NCI-H82 (cell line): Measurements from ENCODE around the gene CXCL11.
"Not testable (repeated sequence)": the region's sequence is repeated elsewhere in the genome, so short reads cannot be mapped to it uniquely, and the experiment has no call there.

ENCODE experiments used
- DNase-seq: peaks from one replicate; lab custom pipeline; 2025; lab: John Stamatoyannopoulos, UW

CXCL11 gene

DNA sequence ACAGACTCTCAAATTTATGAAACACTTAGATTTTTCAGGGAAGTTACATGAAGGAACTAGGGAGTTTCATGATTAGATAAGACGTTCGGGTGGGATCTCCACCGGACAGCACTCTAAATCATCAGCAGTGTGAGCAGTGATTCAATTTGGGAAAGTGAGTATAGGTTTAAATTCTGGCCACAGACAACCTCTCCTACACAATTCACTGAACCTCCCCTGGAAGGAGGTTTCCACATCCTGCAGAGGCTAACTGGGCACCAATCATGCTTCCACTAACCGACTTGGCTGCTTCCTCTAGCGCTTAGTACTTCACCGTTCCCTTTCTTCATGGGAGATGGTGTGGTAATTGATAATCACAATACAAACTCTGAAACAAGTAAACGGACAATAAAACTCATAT is 34.2 kb downstream of the CXCL11 start:
- DNase-seq = no peak

DNA sequence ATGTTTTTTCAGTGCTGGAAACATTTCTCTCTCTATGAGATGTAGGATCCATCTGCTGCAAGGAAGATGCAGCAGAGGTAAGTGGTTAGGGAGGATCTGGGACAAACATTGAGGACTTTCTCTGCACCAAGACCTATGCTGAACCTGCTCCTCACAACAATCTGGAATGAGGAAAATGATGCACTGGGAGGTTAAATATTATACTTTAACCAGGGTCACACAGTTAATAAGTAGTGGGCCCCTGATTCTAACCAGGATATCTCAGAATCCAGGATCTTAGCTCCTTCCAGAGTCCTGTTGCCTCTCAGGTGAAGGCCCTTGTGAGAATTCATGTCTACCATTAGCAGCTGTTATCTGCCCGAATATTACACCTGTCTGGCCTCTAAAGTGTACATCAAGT is 35.6 kb downstream of the CXCL11 start:
- no peak for DNase-seq

DNA sequence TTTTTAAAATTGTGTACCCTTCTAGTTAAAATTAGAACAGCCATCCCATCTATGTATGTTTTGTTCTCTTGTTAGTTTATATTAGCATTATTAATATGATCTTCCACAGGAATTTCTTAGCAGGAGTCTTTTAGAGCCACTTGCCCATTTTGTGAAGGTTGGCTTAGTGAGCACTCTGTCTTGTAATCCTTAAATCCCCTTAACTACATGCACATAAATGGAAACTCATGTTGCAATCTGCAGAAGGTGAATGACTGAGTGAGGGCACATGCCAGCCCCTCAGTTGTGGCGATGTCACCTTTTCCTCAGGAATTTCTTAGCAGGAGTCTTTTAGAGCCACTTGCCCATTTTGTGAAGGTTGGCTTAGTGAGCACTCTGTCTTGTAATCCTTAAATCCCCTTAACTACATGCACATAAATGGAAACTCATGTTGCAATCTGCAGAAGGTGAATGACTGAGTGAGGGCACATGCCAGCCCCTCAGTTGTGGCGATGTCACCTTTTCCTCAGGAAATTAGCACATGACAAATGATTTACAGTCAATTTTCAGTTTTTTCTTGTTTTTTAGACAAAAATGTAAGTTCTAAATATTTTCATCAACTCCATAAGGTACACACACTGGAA is 37.2 kb downstream of the CXCL11 start:
- not testable (repeated sequence) for DNase-seq

DNA sequence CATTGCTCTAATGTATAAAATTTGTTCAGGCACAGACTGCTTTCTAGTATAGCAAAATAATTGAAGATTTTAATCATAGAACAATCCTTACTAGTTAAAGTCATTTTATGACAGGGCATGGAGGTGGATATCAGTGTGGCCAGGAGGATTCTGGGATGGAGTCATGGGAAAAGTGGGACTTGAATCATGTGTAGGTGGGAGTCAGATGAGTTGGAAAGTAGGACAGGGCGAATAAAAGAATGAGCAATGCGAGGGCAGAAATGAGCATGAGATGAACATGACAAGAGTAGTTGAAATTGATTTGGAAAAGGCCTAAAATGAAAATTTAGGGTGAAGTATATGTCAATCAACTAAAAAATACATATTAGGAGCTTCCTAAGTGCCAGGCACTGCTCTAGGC is 37.9 kb downstream of the CXCL11 start:
- DNase-seq = no peak

DNA sequence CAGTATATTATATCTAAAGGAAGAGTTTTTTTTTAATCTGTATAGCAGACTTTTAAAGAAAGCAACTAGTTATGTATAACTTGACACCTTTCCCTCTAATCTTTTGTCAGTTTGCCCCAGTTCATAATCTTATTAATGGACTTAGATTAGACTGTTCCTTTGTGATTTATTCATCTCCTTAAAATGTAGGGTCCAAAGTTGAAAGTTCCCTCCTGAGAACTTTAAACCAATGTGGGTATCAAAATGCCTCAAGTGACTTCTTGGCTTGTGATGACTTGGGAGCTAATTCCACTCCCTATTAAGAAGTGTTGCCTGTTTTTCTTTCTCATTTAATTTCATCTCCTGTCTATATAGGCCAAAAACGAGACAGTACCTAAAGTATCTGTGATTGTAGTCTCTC is 38.8 kb downstream of the CXCL11 start:
- peak; percentile 44 for DNase-seq

DNA sequence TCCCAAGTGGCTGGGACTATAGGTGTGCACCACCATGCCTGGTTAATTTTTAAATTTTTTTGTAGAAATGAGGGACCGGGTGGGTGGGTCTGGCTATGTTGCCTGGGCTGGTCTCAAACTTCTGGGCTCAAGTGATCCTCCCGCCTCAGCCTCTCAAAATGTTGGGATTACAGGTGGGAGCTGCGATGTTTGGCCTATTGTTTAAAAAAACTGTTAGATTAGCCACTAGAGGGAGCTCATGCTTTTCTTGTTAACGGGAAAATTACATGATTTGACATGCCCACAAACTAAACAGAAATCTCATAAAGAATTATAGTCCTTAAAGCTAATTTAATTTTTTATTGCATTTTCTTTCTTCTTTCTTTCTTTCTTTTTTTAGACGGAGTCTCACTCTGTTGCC is 40.1 kb downstream of the CXCL11 start:
- peak; percentile 84 for DNase-seq

DNA sequence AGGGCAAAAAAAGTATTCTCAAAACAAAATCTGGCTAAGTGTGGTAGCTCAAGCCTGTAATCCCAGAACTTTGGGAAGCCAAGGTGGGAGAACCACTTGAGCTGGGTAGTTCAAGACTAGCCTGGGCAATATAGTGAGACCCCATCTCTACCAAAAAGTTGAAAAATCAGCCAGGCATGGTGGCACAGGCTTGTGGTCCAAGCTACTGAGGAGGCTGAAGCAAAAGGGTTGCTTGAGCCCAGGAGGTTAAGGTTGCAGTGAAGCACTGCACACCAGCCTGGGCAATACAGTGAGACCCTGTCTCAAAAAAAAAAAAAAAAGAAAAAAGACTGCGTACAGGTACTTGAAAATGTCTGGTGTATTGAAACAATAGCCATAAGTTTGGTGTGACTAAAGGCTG is 43.4 kb downstream of the CXCL11 start:
- DNase-seq = no peak

DNA sequence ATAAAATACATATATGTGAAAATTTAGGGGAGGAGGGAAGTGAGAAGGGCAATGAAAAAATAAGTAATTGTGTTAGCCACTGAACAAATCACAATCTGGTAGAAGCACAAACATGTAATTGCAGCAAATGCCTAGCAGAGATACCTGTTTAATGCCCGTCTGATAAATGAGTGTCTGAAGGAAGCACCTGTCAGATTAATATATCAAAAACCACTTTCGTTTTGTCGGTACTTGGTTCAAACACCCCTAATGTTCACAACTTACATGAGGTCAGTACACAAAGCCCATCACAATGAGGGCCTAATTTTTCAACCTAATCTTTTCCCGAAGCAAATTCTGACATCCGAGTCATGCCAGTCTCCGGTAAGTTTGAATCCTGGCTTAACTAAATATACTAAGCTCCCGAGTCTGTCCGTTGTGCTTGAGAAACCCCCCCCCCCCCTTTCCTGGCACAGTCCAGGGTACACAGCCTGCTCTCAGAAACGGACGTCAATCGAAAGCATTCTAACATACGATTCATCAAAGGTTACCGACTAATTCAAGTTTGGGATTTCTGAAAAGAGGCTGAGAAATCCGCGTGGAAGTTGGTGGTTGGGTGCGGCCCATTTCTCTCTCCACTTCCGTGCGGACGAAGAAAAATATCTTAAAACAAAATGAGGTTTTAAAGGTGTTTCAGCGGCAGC is 45.9 kb downstream of the CXCL11 start:
- no peak for DNase-seq

DNA sequence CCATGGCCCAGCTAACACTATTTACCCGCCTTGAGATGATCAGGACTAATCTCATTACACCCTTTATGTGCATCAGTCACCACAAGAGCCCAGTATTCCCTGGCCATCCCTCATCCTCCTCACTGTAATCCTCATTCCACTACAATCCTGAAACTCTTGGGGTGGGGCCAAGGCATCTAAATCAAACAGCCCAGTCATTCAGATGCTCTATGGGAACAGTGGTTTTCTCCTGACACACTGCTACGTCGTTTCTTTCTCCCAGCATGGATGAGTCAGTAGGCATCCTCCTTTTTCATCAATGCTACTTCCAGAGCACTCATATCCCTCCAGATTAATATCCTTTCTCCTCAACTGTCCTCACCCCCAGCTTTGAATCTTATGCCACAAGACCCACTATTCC is 50.8 kb downstream of the CXCL11 start:
- peak; percentile 87 for DNase-seq
